WTC11 (cell line): ENCODE measurements around the gene AXL. TPM values are rescaled to one million over a fixed set of nuclear protein-coding genes. Genes with fewer than 3 reads are reported as not detected.

Experiments used
- ATAC-seq: fragments of 200-7000 bp; cut with Tn5 transposase; 2 replicates; pipeline ENCODE4 v1.10.0; 2021; ENCODE audit warnings: mild to moderate bottlenecking, moderate library complexity
- CTCF ChIA-PET: fragments of 300-600 bp; sonication (Branson Sonifier 250); formaldehyde crosslinking; loops from one replicate; lab custom pipeline; 2021; ENCODE audit warnings: antibody characterized with exemption; lab: Charles Lee
- POLR2A ChIA-PET: fragments of 350-600 bp; sonication (Branson Sonifier 250); formaldehyde crosslinking; loops from one replicate; lab custom pipeline; 2021; ENCODE audit warnings: antibody characterized with exemption; lab: Charles Lee
- DNase-seq: peaks from one replicate; pipeline ENCODE4 v3.0.0; 2021; ENCODE audit warnings: low spot score
- H3K27ac Mint-ChIP-seq: 2 replicates; pipeline ENCODE4 v1.8.0; 2021; ENCODE audit warnings: mixed read lengths
- H3K27me3 Mint-ChIP-seq: 2 replicates; pipeline ENCODE4 v1.8.0; 2021; ENCODE audit warnings: low read depth, mild to moderate bottlenecking, moderate library complexity, mixed read lengths
- H3K36me3 Mint-ChIP-seq: 2 replicates; pipeline ENCODE4 v1.8.0; 2021; ENCODE audit warnings: mixed read lengths
- H3K4me1 Mint-ChIP-seq: 2 replicates; pipeline ENCODE4 v1.8.0; 2022; ENCODE audit warnings: mixed read lengths
- H3K4me3 Mint-ChIP-seq: 2 replicates; pipeline ENCODE4 v1.8.0; 2021; ENCODE audit warnings: mild to moderate bottlenecking, moderate library complexity, mixed read lengths
- H3K9me3 Mint-ChIP-seq: 2 replicates; pipeline ENCODE4 v1.8.0; 2021; ENCODE audit warnings: mixed read lengths
- ATF1 ChIP-seq: sonication (generic); formaldehyde crosslinking; IDR thresholded peaks from 2 replicates; pipeline ENCODE4 v1.8.1; 2023; ENCODE audit warnings: mild to moderate bottlenecking, moderate library complexity, missing genetic modification reagents
- CREB1 ChIP-seq: sonication (generic); formaldehyde crosslinking; IDR thresholded peaks from 2 replicates; pipeline ENCODE4 v1.8.0; 2023; ENCODE audit warnings: mild to moderate bottlenecking, missing genetic modification reagents
- CREM ChIP-seq: sonication (generic); formaldehyde crosslinking; IDR thresholded peaks from 2 replicates; pipeline ENCODE4 v1.8.1; 2022; ENCODE audit warnings: mild to moderate bottlenecking, missing genetic modification reagents, moderate library complexity
- ELF4 ChIP-seq: sonication (generic); formaldehyde crosslinking; IDR thresholded peaks from 2 replicates; pipeline ENCODE4 v1.8.1; 2022; ENCODE audit warnings: low read depth, mild to moderate bottlenecking, moderate library complexity, missing genetic modification reagents
- ESRRA ChIP-seq: sonication (generic); formaldehyde crosslinking; IDR thresholded peaks from 2 replicates; pipeline ENCODE4 v1.8.1; 2022; ENCODE audit warnings: mild to moderate bottlenecking, missing genetic modification reagents, borderline replicate concordance
- GABPB1 ChIP-seq: sonication (generic); formaldehyde crosslinking; IDR thresholded peaks from 2 replicates; pipeline ENCODE4 v1.8.1; 2023; ENCODE audit warnings: mild to moderate bottlenecking, missing genetic modification reagents
- NR2C2 ChIP-seq: sonication (generic); formaldehyde crosslinking; IDR thresholded peaks from 2 replicates; pipeline ENCODE4 v1.8.0; 2022; ENCODE audit warnings: mild to moderate bottlenecking, missing genetic modification reagents
- PRRX2 ChIP-seq: fragments of 250-450 bp; sonication (Bioruptor Pico); IDR thresholded peaks from 2 replicates; pipeline ENCODE4 v1.8.0; 2021; ENCODE audit warnings: mild to moderate bottlenecking
- RELA ChIP-seq: sonication (generic); formaldehyde crosslinking; IDR thresholded peaks from 2 replicates; pipeline ENCODE4 v1.8.1; 2022; ENCODE audit warnings: missing genetic modification reagents, mild to moderate bottlenecking, borderline replicate concordance
- TCF7 ChIP-seq: sonication (generic); formaldehyde crosslinking; IDR thresholded peaks from 2 replicates; pipeline ENCODE4 v1.8.0; 2022; ENCODE audit warnings: mild to moderate bottlenecking, low read depth, missing genetic modification reagents, moderate library complexity
- ZNF263 ChIP-seq: sonication (generic); formaldehyde crosslinking; IDR thresholded peaks from 2 replicates; pipeline ENCODE4 v1.8.1; 2022; ENCODE audit warnings: low read depth, mild to moderate bottlenecking, moderate library complexity, missing genetic modification reagents
- total RNA-seq: library from RNA; stranded (reverse); gene quantifications from 3 replicates; pipeline ENCODE4 v1.2.3, GENCODE V29; 2021
- TF ChIP-seq, protein P1 (sequence below): sonication (generic); formaldehyde crosslinking; IDR thresholded peaks from 2 replicates; pipeline ENCODE4 v1.8.1; 2023; ENCODE audit warnings: mild to moderate bottlenecking, missing genetic modification reagents
- TF ChIP-seq, protein P2 (sequence below): sonication (generic); formaldehyde crosslinking; IDR thresholded peaks from 2 replicates; pipeline ENCODE4 v1.8.1; 2022; ENCODE audit warnings: mild to moderate bottlenecking, moderate library complexity, missing genetic modification reagents
- TF ChIP-seq, protein P3 (sequence below): sonication (generic); formaldehyde crosslinking; IDR thresholded peaks from 2 replicates; pipeline ENCODE4 v1.8.0; 2022; ENCODE audit warnings: mild to moderate bottlenecking, missing genetic modification reagents
- TF ChIP-seq, protein P4 (sequence below): sonication (generic); formaldehyde crosslinking; IDR thresholded peaks from 2 replicates; pipeline ENCODE4 v1.8.1; 2022; ENCODE audit warnings: missing genetic modification reagents, borderline replicate concordance
- TF ChIP-seq, protein P5 (sequence below): sonication (generic); formaldehyde crosslinking; IDR thresholded peaks from 2 replicates; pipeline ENCODE4 v1.8.0; 2022; ENCODE audit warnings: mild to moderate bottlenecking, missing genetic modification reagents
- TF ChIP-seq, protein P6 (sequence below): fragments of 200-600 bp; IDR thresholded peaks from 2 replicates; pipeline ENCODE4 v1.8.0; 2022; ENCODE audit warnings: antibody characterized with exemption
- TF ChIP-seq, protein P7 (sequence below): sonication (generic); formaldehyde crosslinking; conservative IDR thresholded peaks from 2 replicates; pipeline ENCODE4 v1.8.1; 2023; ENCODE audit warnings: mild to moderate bottlenecking, low read depth, missing genetic modification reagents, moderate library complexity
- TF ChIP-seq, protein P8 (sequence below): sonication (generic); formaldehyde crosslinking; IDR thresholded peaks from 2 replicates; pipeline ENCODE4 v1.8.1; 2022; ENCODE audit warnings: low read depth, mild to moderate bottlenecking, moderate library complexity, missing genetic modification reagents, borderline replicate concordance
- TF ChIP-seq, protein P9 (sequence below): fragments of 250-450 bp; sonication (Bioruptor Pico); IDR thresholded peaks from 2 replicates; pipeline ENCODE4 v1.8.0; 2021; ENCODE audit warnings: mild to moderate bottlenecking

Gene AXL
- total RNA-seq, 1 experiment from 2014 or later, result 25.0 TPM

DNA sequence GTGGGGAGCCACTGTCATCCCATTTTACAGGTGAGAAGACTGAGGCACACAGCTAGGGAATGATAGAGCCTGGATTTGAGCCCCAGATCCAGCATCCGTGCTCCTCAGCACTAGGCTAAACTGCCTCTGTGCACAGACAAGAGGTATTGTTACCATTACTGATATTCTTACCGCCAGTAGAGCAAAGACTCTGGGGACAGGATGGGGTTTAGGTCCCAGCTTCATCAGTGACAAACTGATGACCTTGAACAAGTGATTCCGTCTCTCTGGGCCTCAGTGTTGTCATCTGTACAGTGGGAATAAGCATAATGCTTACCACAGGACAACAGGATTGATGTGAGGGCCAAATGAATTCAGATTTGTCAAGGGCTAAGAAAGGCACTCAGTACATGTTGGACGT is 16.5 kb downstream of the AXL start:
- Mint-ChIP-seq H3K36me3 (no peaks in the 10 kb centered on the region; the same call in 1 of the 2 replicates), H3K9me3 (no peaks in the 10 kb centered on the region), H3K4me1 (no peaks in the 10 kb centered on the region), H3K27ac (no peak overlapping the region), H3K27me3 (no peaks in the 10 kb centered on the region), H3K4me3 (no peak overlapping the region)
- TF ChIP-seq, protein P1, sequence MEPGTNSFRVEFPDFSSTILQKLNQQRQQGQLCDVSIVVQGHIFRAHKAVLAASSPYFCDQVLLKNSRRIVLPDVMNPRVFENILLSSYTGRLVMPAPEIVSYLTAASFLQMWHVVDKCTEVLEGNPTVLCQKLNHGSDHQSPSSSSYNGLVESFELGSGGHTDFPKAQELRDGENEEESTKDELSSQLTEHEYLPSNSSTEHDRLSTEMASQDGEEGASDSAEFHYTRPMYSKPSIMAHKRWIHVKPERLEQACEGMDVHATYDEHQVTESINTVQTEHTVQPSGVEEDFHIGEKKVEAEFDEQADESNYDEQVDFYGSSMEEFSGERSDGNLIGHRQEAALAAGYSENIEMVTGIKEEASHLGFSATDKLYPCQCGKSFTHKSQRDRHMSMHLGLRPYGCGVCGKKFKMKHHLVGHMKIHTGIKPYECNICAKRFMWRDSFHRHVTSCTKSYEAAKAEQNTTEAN, result no peak
- TF ChIP-seq, protein P2, sequence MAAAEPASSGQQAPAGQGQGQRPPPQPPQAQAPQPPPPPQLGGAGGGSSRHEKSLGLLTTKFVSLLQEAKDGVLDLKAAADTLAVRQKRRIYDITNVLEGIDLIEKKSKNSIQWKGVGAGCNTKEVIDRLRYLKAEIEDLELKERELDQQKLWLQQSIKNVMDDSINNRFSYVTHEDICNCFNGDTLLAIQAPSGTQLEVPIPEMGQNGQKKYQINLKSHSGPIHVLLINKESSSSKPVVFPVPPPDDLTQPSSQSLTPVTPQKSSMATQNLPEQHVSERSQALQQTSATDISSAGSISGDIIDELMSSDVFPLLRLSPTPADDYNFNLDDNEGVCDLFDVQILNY (CRISPR knock-in tag), result no peak
- TF ChIP-seq, protein P3, sequence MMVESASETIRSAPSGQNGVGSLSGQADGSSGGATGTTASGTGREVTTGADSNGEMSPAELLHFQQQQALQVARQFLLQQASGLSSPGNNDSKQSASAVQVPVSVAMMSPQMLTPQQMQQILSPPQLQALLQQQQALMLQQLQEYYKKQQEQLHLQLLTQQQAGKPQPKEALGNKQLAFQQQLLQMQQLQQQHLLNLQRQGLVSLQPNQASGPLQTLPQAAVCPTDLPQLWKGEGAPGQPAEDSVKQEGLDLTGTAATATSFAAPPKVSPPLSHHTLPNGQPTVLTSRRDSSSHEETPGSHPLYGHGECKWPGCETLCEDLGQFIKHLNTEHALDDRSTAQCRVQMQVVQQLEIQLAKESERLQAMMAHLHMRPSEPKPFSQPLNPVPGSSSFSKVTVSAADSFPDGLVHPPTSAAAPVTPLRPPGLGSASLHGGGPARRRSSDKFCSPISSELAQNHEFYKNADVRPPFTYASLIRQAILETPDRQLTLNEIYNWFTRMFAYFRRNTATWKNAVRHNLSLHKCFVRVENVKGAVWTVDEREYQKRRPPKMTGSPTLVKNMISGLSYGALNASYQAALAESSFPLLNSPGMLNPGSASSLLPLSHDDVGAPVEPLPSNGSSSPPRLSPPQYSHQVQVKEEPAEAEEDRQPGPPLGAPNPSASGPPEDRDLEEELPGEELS (CRISPR knock-in tag), result no peak
- TF ChIP-seq, protein P4, sequence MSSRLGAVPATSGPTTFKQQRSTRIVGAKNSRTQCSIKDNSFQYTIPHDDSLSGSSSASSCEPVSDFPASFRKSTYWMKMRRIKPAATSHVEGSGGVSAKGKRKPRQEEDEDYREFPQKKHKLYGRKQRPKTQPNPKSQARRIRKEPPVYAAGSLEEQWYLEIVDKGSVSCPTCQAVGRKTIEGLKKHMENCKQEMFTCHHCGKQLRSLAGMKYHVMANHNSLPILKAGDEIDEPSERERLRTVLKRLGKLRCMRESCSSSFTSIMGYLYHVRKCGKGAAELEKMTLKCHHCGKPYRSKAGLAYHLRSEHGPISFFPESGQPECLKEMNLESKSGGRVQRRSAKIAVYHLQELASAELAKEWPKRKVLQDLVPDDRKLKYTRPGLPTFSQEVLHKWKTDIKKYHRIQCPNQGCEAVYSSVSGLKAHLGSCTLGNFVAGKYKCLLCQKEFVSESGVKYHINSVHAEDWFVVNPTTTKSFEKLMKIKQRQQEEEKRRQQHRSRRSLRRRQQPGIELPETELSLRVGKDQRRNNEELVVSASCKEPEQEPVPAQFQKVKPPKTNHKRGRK (CRISPR knock-in tag), result no peak
- no peak for TF ChIP-seq RELA (CRISPR knock-in tag)
- TF ChIP-seq, protein P5, sequence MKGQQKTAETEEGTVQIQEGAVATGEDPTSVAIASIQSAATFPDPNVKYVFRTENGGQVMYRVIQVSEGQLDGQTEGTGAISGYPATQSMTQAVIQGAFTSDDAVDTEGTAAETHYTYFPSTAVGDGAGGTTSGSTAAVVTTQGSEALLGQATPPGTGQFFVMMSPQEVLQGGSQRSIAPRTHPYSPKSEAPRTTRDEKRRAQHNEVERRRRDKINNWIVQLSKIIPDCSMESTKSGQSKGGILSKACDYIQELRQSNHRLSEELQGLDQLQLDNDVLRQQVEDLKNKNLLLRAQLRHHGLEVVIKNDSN (CRISPR knock-in tag), result no peak
- TF ChIP-seq, protein P6, sequence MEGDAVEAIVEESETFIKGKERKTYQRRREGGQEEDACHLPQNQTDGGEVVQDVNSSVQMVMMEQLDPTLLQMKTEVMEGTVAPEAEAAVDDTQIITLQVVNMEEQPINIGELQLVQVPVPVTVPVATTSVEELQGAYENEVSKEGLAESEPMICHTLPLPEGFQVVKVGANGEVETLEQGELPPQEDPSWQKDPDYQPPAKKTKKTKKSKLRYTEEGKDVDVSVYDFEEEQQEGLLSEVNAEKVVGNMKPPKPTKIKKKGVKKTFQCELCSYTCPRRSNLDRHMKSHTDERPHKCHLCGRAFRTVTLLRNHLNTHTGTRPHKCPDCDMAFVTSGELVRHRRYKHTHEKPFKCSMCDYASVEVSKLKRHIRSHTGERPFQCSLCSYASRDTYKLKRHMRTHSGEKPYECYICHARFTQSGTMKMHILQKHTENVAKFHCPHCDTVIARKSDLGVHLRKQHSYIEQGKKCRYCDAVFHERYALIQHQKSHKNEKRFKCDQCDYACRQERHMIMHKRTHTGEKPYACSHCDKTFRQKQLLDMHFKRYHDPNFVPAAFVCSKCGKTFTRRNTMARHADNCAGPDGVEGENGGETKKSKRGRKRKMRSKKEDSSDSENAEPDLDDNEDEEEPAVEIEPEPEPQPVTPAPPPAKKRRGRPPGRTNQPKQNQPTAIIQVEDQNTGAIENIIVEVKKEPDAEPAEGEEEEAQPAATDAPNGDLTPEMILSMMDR, result no peak
- no peak for TF ChIP-seq TCF7 (CRISPR knock-in tag)
- no peak for TF ChIP-seq CREB1 (CRISPR knock-in tag)
- TF ChIP-seq GABPB1 (CRISPR knock-in tag), result no peak
- no peak for TF ChIP-seq ZNF263 (CRISPR knock-in tag)
- no peak for TF ChIP-seq PRRX2 (CRISPR knock-in tag)
- TF ChIP-seq ESRRA (CRISPR knock-in tag), result no peak
- TF ChIP-seq, protein P7, sequence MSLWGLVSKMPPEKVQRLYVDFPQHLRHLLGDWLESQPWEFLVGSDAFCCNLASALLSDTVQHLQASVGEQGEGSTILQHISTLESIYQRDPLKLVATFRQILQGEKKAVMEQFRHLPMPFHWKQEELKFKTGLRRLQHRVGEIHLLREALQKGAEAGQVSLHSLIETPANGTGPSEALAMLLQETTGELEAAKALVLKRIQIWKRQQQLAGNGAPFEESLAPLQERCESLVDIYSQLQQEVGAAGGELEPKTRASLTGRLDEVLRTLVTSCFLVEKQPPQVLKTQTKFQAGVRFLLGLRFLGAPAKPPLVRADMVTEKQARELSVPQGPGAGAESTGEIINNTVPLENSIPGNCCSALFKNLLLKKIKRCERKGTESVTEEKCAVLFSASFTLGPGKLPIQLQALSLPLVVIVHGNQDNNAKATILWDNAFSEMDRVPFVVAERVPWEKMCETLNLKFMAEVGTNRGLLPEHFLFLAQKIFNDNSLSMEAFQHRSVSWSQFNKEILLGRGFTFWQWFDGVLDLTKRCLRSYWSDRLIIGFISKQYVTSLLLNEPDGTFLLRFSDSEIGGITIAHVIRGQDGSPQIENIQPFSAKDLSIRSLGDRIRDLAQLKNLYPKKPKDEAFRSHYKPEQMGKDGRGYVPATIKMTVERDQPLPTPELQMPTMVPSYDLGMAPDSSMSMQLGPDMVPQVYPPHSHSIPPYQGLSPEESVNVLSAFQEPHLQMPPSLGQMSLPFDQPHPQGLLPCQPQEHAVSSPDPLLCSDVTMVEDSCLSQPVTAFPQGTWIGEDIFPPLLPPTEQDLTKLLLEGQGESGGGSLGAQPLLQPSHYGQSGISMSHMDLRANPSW (CRISPR knock-in tag), result no peak
- no peak for TF ChIP-seq ATF1
- TF ChIP-seq CREM (CRISPR knock-in tag), result no peak
- TF ChIP-seq, protein P8, sequence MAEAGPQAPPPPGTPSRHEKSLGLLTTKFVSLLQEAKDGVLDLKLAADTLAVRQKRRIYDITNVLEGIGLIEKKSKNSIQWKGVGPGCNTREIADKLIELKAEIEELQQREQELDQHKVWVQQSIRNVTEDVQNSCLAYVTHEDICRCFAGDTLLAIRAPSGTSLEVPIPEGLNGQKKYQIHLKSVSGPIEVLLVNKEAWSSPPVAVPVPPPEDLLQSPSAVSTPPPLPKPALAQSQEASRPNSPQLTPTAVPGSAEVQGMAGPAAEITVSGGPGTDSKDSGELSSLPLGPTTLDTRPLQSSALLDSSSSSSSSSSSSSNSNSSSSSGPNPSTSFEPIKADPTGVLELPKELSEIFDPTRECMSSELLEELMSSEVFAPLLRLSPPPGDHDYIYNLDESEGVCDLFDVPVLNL (CRISPR knock-in tag), result no peak
- TF ChIP-seq, protein P9, sequence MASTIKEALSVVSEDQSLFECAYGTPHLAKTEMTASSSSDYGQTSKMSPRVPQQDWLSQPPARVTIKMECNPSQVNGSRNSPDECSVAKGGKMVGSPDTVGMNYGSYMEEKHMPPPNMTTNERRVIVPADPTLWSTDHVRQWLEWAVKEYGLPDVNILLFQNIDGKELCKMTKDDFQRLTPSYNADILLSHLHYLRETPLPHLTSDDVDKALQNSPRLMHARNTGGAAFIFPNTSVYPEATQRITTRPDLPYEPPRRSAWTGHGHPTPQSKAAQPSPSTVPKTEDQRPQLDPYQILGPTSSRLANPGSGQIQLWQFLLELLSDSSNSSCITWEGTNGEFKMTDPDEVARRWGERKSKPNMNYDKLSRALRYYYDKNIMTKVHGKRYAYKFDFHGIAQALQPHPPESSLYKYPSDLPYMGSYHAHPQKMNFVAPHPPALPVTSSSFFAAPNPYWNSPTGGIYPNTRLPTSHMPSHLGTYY (CRISPR knock-in tag), result no peak
- no peak for TF ChIP-seq ELF4 (CRISPR knock-in tag)
- no peak for TF ChIP-seq NR2C2 (CRISPR knock-in tag)
- ChIA-PET CTCF (interaction anchor here (0.7 to 1.2 kb wide), 2 partner anchors 27 to 106 kb away, joined by 3 to 5 read pairs; no protein-coding TSS in a partner anchor), POLR2A (interaction anchor here (1.1 kb wide), 1 partner anchor 9 kb away, joined by 3 read pairs; no protein-coding TSS in a partner anchor)
- DNase-seq (no peak), ATAC-seq (no peak)
